ENCODE measurements around the gene PDS5B.
"Not testable (repeated sequence)": the region's sequence is repeated elsewhere in the genome, so short reads cannot be mapped to it uniquely, and the experiment has no call there.

Gene PDS5B

GRCh38 chr13:32729097-32729496, 142.8 kb downstream of the PDS5B start:
- DNase-seq (ENCODE audit: low read depth) = not testable (repeated sequence)

GRCh38 chr13:32731074-32731473, 144.8 kb downstream of the PDS5B start:
- DNase-seq (ENCODE audit: low read depth) = no peak

- peak; percentile 32 for DNase-seq (ENCODE audit: low read depth)
Observed at GRCh38 chr13:32731576-32731975, 145.3 kb downstream of the PDS5B start.

- DNase-seq (ENCODE audit: low read depth) = no peak
Observed at GRCh38 chr13:32733690-32734089, 147.4 kb downstream of the PDS5B start.

- peak; percentile 86 for DNase-seq (ENCODE audit: low read depth)
Observed at GRCh38 chr13:32734511-32734910, 148.3 kb downstream of the PDS5B start.

GRCh38 chr13:32735859-32736258, 149.6 kb downstream of the PDS5B start:
- DNase-seq (ENCODE audit: low read depth) = no peak

GRCh38 chr13:32736648-32737047, 150.4 kb downstream of the PDS5B start:
- no peak for DNase-seq (ENCODE audit: low read depth)

GRCh38 chr13:32737111-32737571, 150.9 kb downstream of the PDS5B start:
- peak; percentile 33 for DNase-seq (ENCODE audit: low read depth)

- peak; percentile 45 for DNase-seq (ENCODE audit: low read depth)
Observed at GRCh38 chr13:32737679-32738078, 151.4 kb downstream of the PDS5B start.

GRCh38 chr13:32745509-32745908, 159.3 kb downstream of the PDS5B start:
- DNase-seq (ENCODE audit: low read depth) = peak; percentile 18

GRCh38 chr13:32746474-32746873, 160.2 kb downstream of the PDS5B start:
- DNase-seq (ENCODE audit: low read depth) = peak; percentile 76

GRCh38 chr13:32748305-32748704, 162.1 kb downstream of the PDS5B start:
- DNase-seq (ENCODE audit: low read depth) = no peak

GRCh38 chr13:32751340-32751739, 165.1 kb downstream of the PDS5B start:
- no peak for DNase-seq (ENCODE audit: low read depth)

GRCh38 chr13:32752311-32752710, 166.1 kb downstream of the PDS5B start:
- DNase-seq (ENCODE audit: low read depth) = no peak

- no peak for DNase-seq (ENCODE audit: low read depth)
Observed at GRCh38 chr13:32752997-32753606, 166.8 kb downstream of the PDS5B start.

- no peak for DNase-seq (ENCODE audit: low read depth)
Observed at GRCh38 chr13:32754179-32754578, 167.9 kb downstream of the PDS5B start.

- no peak for DNase-seq (ENCODE audit: low read depth)
Observed at GRCh38 chr13:32759152-32759551, 172.9 kb downstream of the PDS5B start.

GRCh38 chr13:32761472-32761871, 175.2 kb downstream of the PDS5B start:
- no peak for DNase-seq (ENCODE audit: low read depth)

- DNase-seq (ENCODE audit: low read depth) = no peak
Observed at GRCh38 chr13:32779119-32779518, 192.9 kb downstream of the PDS5B start.

- no peak for DNase-seq (ENCODE audit: low read depth)
Observed at GRCh38 chr13:32781906-32782305, 195.7 kb downstream of the PDS5B start.

GRCh38 chr13:32783067-32783466, 196.8 kb downstream of the PDS5B start:
- DNase-seq (ENCODE audit: low read depth) = peak; percentile 24

GRCh38 chr13:32790731-32791130, 204.5 kb downstream of the PDS5B start:
- DNase-seq (ENCODE audit: low read depth) = peak; percentile 7

- DNase-seq (ENCODE audit: low read depth) = no peak
Observed at GRCh38 chr13:32791545-32792172, 205.4 kb downstream of the PDS5B start.

- no peak for DNase-seq (ENCODE audit: low read depth)
Observed at GRCh38 chr13:32796754-32797153, 210.5 kb downstream of the PDS5B start.
